Measurements from ENCODE around the gene UMODL1. TPM values are rescaled to one million over a fixed set of nuclear protein-coding genes. Genes with fewer than 3 reads are reported as not detected.

UMODL1 gene
- total RNA-seq, 2 donors from 2014 or later, result 0.35 to 0.37 TPM

- H3K9me3 ChIP-seq, result no peaks in the 10 kb centered on the region
- intact Hi-C loops (cut with DNase I), result no loop called here
- H3K27me3 ChIP-seq, result no peaks in the 10 kb centered on the region
- peaks cover 5% of the 10 kb centered on the region for H3K4me1 ChIP-seq
- no peak for TF ChIP-seq CTCF (IDR thresholded peaks at IDR 0.05)
- no peak overlapping the region for H3K4me3 ChIP-seq
- H3K27ac ChIP-seq, result peak overlapping the region; percentile 55
- no peak for DNase-seq
- peak overlapping the region in 1 of 2 donors; percentile 8 for H3K9ac ChIP-seq (ENCODE audit: low read depth in 2 of 2, low read length in 2 of 2)
- H3K36me3 ChIP-seq, result no peaks in the 10 kb centered on the region
These were observed 26.2 kb downstream of the UMODL1 start for GRCh38 chr21:42097274-42097673.

- intact Hi-C loops (cut with DNase I), result no loop called here
- peak overlapping the region in 1 of 2 donors; percentile 27 for H3K9ac ChIP-seq (ENCODE audit: low read depth in 2 of 2, low read length in 2 of 2)
These were observed 26.8 kb downstream of the UMODL1 start for GRCh38 chr21:42097860-42098454.

GRCh38 chr21:42098957-42099505 lies 27.9 kb downstream of the UMODL1 start:
- no peak for TF ChIP-seq CTCF (IDR thresholded peaks at IDR 0.05)
- intact Hi-C loops (cut with DNase I), result no loop called here
- H3K27me3 ChIP-seq, result no peaks in the 10 kb centered on the region
- H3K4me1 ChIP-seq, result peaks cover 8% of the 10 kb centered on the region
- no peaks in the 10 kb centered on the region for H3K9me3 ChIP-seq
- no peaks in the 10 kb centered on the region for H3K36me3 ChIP-seq
- H3K9ac ChIP-seq (ENCODE audit: low read depth in 2 of 2, low read length in 2 of 2), result no peak overlapping the region
- DNase-seq, result no peak
- H3K27ac ChIP-seq, result no peak overlapping the region
- no peak overlapping the region for H3K4me3 ChIP-seq

More at GRCh38 chr21:42097860-42098454, 26.8 kb downstream of the UMODL1 start:
- Histone ChIP-seq H3K36me3 (no peaks in the 10 kb centered on the region), H3K4me3 (no peak overlapping the region), H3K4me1 (peaks cover 8% of the 10 kb centered on the region), H3K9me3 (no peaks in the 10 kb centered on the region), H3K27ac (peak overlapping the region; percentile 55), H3K27me3 (no peaks in the 10 kb centered on the region)
- DNase-seq, result peak; percentile 76
- no peak for TF ChIP-seq CTCF (IDR thresholded peaks at IDR 0.05)

- H3K4me3 ChIP-seq, result no peak overlapping the region
- peaks cover 8% of the 10 kb centered on the region for H3K4me1 ChIP-seq
- intact Hi-C loops (cut with DNase I), result no loop called here
- H3K27me3 ChIP-seq, result no peaks in the 10 kb centered on the region
- H3K9me3 ChIP-seq, result no peaks in the 10 kb centered on the region
- H3K36me3 ChIP-seq, result no peaks in the 10 kb centered on the region
- TF ChIP-seq CTCF (IDR thresholded peaks at IDR 0.05), result no peak
- no peak overlapping the region for H3K9ac ChIP-seq (ENCODE audit: low read depth in 2 of 2, low read length in 2 of 2)
- peak overlapping the region; percentile 32 for H3K27ac ChIP-seq
- peak; percentile 90 for DNase-seq
These were observed 30.1 kb downstream of the UMODL1 start for GRCh38 chr21:42101246-42101645.

GRCh38 chr21:42102076-42102475 lies 31.0 kb downstream of the UMODL1 start:
- H3K9ac ChIP-seq (ENCODE audit: low read depth in 2 of 2, low read length in 2 of 2), result peak overlapping the region in 1 of 2 donors; percentile 7
- peak overlapping the region; percentile 32 for H3K27ac ChIP-seq
- no peak for TF ChIP-seq CTCF (IDR thresholded peaks at IDR 0.05)
- H3K4me1 ChIP-seq, result peaks cover 8% of the 10 kb centered on the region
- H3K36me3 ChIP-seq, result no peaks in the 10 kb centered on the region
- H3K9me3 ChIP-seq, result no peaks in the 10 kb centered on the region
- no peak overlapping the region for H3K4me3 ChIP-seq
- no peaks in the 10 kb centered on the region for H3K27me3 ChIP-seq
- peak; percentile 38 for DNase-seq
- intact Hi-C loops (cut with DNase I), result no loop called here

Measured in colonic mucosa (tissue), 4 donors.